Globus pallidus (tissue), 1 donor: Measurements from ENCODE around the gene ZNF783.

Experiments used
- DNase-seq: peaks from one replicate; pipeline ENCODE4 v3.0.0-alpha.2; 2015; ENCODE audit warnings: low spot score

ZNF783 gene

DNA sequence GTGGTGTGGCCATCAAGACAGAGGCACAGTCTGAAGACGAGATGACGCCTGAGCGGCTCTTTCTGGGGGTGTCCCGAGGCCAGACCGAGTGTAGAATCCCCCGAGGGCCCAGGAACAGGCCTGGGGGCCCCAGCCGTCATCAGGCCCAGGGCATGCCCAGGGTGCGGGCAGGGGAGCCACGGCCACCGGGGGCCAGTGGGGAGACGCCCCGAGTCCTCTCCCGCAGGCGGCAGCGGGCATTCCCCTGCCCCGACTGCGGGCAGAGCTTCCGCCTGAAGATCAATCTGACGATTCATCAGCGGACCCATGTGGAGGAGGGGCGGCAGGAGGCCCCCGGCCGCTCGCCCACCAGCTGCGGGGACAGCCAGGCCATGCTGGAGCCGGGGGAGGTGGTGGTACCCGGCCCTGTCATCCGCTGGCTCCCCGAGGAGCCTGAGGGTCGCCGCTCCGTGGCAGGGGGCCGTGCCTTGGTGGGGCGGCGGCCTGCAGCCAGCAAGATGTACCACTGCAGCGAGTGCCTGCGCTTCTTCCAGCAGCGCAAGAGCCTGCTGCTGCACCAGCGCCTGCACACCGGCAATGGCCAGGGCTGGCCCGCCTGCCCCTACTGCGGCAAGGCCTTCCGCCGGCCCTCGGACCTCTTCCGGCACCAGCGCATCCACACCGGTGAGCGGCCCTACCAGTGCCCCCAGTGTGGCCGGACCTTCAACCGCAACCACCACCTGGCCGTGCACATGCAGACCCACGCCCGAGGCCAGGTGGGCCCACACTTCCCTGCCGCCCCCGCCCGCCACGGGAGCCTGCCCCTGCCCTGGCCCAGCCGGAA, 19.7 kb downstream of the ZNF783 start:
- DNase-seq: no peak

DNA sequence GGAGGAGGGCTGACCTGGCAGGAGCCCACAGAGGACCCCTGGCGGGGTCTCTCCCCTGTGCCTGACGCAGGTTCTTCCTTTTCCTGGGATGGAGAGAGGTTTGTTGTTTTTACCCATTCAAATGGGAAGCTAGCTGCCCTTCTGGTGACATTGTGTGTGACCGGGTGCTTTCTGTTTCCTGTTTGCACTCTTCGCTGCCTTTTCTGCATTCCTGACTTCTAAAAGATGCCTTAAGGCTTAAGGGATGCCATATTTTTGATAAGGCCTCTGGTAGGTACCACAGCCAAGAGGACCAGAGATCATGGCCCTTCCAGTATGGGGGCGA, 20.3 kb downstream of the ZNF783 start:
- DNase-seq: no peak

DNA sequence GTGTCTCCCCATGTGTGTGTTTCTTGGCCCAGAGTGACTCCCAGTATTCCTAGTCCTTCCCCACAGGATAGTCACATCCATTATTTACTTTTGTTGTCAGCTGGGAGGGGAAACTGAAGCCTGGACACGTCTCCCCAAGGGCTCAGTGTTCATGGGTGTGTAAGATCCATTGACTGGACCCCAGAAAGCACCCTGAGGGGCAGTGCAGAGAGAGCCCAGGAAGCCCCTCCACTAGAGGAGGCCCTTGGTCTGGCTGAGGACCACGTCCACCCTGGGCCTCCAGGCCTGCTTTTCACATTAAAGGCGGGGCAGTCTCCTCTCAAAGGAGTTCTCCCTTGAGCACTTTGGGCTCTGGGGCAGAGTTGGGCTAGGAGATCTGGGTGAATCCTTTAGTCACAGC, 21.3 kb downstream of the ZNF783 start:
- no peak for DNase-seq

DNA sequence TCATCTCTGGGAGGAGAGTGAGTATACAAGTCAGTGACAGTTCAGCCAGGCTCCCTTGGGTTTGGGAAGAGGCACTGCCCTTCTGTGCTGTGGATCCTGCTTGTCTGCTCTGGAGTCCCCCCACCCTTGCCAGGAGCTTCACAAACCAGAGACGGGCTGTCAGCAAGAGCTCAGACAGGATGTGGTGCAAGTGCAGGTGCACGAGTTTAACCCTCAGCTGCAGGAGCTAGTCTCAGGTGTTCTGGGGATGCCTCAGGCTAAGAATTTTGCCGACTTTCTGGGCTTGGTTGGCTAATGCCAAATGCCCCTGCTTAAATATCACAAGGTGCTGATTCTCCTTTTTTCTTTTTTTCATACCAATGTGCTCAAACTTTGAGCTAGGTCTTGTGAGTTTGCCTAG, 22.3 kb downstream of the ZNF783 start:
- no peak for DNase-seq

DNA sequence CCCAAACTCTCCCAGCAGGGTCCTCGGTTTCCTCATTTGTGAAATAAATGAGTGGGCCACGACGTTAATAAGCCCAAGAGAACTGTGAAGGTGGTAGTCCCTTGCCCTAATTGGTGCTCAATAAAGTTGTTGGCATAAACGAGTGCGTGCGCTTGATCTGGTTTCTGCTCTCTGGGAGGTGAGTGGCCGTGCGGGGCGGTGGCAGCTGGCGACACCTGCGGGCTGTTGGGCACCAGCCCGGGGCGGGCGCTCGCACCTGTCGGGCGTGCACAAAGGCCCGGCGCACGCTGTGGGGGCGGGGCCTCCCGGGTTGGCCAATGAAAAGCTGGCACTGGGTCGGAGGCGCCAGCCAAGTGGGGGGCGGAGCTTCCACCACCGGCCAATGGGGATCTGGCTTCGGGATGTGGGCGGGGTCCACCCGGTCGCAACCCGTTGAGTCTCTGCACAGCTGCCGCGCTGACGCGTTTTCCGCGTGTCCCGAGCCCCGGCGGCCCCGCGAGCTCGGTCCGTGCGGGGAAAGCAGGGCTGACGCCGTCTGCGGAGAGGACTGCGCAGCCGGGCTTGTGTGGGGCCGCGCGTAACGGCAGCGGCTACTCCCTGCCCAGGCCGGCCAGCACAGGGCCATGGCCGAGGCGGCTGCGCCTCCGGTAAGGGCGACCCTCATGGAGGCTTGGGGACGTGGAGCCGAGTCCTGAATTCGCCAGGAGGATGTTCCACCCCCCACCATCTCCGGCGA, 23.0 kb downstream of the ZNF783 start:
- DNase-seq: peak; percentile 86

DNA sequence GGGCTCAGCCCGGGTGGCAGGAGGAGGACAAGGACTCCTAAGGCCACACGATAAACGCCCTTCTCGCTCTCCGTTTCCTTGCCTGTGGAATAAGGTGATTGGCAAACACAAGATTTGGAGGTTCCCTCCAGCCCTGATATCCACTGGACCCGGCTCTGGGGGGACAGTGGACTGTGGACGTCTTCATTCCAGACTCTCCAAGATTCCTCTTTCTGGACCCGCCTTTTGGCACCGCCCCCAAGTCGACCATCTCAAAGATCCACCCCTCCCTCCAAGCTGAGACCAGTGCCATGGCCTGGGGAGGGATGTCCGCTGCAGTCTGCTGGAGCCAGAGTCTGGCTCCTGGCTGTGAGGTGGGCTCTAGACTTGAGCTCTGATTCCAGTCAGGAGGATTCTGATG, 23.6 kb downstream of the ZNF783 start:
- no peak for DNase-seq

DNA sequence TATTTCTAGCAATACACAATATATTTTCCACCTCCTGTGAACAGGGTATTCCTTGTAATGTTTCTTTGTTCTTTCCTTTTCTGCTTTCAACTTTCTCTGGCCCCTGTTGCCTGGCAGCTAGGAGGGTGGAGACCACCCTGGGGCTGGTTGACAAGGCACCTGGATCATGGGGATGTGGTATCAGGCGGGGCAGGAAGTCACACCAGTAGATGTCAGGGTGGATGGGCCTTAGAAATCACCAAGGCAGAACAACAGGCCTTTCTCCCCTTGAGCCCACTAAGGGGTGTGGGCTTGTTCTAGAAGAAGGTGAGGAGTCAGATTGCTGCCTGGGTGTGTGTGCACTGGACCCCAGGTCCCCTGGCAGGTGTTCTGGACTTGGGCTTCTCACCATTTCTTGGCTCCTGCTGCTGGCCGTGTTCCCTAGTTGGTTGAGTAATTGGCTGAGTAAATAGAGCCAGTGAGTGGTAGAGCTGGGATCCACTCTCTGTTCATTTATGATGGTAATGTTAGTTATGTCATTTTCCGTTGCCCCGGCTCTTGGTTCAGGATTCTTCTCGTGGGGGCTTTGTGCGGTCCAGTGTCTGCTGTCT, 24.9 kb downstream of the ZNF783 start:
- DNase-seq: no peak

DNA sequence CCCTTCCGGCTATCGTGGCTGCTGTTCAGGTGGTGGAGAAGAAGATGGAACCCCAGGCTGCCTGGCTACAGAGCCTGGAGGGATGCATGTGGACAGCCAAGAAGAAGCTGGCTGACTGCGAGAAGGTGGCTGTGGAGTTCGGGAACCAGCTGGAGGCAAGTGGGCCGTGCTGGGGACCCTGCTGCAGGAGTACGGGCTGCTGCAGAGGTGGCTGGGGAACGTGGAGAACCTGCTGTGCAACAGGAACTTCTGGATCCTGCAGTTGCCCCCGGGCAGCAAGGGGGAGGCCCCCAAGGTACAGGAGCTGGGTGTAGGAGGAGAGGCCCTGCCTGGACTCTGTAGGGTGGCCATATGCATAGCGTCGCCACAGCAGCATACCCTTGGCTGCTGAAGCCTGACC, 25.6 kb downstream of the ZNF783 start:
- DNase-seq: no peak

DNA sequence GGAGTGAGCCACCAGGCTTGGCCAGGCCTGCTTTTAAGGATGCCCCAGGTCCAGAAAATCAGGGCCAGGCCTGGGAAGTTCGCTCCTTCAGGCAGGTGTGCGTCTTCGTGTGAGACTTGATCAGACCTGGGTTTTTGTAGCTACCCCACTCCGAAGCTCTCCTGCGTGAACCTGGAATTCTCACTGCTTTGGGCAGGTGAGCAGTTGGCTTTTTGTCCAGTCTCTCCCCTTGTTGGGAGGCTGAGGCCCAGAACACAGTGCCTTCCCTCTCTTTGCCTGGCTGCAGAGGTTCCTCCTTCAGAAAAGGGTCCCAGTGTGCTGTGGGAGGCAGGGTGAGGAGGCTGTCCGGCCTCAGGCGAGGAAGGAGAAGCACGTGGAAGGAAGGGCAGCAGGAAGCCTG, 27.3 kb downstream of the ZNF783 start:
- no peak for DNase-seq

DNA sequence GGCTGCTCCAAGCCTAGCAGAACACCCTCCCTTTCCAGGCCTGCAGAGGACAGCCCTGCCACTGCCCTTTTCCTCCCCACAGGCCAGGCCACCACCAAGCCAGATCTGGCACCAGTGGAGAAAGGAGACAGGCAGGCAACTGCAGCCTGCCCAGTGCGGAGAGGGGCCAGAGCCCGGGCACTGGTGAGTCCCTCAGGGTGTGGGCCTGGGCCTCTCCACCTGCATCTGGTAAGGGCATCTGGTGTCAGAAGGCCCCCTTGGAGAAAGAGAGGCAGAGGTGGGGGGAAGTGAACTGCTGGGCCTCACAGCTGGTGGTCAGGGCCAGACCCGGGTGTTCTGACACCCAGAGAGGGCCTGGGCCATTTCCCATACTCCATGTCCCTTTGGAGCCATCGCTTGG, 27.9 kb downstream of the ZNF783 start:
- DNase-seq: no peak

DNA sequence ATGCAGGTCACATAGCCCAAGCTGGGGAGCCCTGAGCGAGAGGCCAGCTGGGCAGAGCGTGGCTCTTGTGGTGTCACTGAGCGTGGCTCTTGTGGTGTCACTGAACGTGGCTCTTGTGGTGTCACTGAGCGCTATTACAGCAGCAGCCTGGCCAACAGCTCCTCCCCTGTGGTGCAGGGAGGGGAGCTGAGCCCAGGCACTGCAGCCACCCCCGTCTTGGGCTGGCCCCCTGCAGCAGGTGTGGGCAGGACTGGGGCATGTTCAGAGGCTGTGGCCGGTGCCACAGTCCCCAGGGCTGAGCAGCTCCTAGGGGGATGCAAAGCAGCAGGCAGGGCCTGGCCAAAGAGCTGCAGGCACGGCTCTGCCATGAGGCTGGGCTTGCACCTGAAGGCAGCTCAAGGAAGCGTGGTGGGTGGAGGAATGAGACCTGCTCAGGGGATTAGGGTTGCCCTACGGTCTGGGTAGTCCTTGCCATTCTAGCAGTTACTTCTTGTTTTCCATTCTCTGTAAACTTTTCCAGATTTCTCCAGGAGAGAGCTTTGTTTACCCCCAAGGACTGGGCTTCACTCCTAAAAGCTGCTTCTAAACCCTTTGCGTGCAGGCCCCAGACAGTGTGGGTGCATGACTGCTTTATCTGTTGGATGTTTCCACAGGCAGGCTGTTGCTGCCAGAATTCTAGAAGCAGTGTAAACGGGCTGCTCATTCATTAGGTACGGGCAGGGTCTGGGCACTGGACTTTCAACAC, 29.2 kb downstream of the ZNF783 start:
- DNase-seq: no peak

DNA sequence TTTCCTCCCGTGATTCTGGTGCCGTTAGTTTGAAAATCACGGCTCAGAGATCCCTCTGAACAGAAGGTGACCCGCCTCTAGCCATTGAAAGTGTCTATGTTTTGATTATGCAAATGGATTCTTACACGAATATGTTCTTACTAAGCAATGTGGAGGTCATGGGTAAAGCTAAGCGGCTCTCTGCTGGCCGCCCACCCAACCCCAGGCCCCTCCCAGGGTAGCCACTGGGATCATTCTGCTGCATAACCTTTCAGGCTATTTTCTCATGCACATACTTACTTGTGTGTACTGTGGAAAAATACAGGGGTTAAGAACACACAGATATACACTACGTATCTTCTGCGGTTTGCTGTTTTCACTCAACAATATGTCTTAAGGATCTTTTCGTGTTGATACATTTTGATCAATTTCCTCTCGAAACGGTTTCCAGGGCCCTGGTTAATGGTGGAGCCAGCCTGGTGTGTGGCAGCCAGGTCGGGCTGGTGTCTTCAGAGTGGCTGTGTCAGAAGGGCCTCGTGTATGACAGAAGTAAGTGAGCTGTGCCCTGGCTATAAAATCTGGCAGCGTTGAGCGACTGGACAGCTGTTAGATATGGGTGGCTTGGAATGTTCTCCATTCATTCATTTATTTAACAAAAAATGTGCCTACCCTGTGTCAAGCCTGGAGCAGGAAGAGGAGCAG, 29.9 kb downstream of the ZNF783 start:
- no peak for DNase-seq

DNA sequence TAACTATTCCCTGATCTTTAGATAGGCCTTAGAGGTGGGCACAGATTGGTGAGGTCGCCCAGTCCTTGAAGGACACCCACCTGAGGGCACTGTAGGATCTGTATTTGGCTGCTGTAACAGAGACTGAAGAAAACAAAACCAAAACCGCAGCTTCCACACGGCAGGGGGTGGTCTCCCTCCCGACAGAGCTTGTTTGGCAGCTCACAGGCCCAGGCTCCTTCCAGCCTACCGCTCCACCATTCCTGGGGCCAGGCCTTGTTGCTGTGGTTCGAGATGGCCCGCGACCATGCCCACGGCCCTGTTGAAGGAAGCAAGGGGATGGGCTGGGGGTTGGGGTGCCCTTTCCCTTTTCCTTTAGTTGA, 30.4 kb downstream of the ZNF783 start:
- no peak for DNase-seq

DNA sequence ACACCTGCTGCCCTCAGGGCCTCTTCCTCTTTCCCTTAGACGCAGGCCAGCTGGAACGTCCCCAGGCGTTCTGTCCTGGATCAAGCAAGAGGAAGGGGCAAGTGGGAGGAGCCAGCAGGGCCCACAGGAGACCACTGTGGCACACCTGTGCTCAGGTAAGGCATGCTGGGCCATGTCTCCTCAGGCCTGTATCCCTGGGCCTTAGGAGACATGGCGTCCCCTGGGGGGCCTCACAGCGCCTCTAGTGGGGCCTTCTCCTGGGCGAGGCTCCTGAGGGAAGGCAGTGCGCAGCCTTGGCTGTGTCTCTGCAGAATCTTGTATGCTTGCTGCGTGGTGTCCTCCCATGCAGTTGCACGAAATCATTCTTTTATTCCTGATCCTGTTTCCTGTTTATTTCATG, 31.3 kb downstream of the ZNF783 start:
- no peak for DNase-seq

DNA sequence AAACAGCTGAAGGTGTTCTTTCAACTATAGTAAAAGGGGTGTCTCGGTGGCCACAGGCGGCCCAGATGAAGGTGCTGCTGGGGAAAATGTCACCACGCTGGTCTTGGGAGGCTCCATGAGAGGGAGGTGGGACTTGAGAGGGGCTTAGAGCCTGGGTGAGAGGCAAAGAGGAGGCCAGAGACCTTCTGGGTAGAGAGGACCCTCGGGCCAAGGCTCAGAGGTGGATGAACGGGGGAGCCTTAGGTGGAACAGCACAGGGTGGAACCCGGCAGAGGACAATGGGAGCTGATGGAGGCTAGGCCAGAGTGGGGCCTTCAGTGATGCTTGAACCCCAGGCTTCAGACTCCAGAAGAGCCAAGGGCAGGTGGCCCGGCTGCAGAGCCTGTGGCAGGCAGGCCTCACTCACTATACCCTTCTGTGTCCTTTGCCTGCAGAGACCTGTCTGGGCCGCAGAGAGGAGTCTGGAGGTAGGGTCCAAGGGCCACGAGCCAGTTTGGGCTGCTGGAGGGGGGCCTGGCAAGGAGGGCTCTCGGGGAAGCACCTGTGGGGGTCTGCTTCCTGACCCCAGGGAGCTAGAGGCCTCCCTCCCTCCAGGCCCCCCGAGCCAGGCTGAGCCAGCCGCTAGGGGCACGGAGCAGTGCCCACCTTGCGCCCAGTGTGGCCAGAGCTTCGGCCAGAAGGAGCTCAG, 32.1 kb downstream of the ZNF783 start:
- DNase-seq: no peak

DNA sequence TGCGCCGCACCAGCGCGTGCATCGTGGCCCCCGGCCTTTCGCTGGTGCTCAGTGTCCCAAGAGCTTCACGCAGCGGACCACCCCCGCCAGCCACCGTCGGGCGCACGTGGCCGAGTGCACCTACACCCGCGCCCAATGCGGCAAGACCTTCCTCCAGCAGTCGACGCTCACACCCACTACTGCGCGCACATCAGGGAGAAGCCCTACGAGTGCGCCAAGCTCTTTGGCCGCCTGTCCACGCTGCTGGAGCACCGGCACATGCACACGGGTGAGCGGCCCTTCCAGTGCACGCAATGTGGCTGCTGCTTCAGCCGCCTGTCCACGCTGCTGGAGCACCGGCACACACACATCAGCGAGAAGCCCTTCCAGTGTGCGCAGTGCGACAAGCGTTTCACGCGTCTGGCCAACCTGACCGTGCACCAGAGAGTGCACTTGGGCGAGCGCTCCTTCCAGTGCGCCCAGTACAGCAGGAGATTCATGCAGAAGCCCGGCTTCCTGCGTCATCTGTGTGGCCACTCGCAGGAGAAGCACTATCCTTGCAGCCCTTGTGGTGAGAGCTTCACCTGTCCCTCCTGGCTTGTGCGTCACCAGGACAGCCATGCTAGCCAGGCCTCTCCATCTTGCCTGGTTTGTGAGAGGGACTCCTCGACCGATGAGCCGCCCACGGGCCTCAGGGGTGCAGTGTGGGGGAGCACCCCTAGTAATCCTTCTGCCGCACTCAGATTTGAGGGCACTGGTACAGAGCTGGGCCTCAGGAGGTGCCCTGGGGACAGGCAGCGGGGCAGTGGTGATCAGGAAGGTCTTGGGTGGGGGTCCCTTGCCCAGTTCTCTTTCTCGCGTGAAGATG, 32.9 kb downstream of the ZNF783 start:
- DNase-seq: no peak

DNA sequence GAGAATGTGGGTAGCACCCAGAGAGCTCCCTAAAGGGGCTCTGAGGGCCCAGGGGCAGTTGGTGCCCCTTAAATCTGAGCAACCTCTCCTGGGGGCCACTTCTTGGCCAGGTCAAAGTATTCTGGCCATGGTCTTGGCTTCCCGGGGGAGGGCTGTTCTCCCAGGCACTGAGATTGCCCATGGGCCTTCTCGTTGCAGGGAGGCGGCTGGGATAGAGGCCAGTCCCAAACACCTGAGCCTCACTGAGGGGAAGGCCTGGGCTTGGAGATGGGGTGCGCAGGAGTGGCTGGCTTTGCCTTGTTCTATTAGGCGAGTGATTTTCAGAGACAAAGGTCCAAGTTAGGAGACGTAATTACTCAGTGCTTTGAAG, 33.5 kb downstream of the ZNF783 start:
- DNase-seq: no peak

DNA sequence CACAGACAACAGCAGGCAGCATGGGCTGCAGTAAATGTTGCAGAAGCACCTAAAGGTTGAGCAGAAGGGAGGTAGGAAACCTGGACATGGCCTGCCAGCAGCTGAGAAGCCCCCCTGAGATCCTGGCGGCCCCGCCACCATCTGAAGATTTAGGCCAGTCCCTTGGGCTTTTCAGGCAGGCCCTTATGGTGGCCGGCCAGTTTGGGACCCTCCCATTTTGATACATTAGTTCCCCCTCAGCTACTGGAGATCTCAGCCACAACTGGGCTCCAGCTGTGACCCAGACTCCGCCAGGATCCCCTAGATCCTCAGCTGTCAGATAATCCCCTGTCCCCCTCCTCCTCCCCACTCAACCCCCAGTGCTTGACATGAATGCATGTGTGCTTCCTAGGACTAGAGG, 34.4 kb downstream of the ZNF783 start:
- no peak for DNase-seq

DNA sequence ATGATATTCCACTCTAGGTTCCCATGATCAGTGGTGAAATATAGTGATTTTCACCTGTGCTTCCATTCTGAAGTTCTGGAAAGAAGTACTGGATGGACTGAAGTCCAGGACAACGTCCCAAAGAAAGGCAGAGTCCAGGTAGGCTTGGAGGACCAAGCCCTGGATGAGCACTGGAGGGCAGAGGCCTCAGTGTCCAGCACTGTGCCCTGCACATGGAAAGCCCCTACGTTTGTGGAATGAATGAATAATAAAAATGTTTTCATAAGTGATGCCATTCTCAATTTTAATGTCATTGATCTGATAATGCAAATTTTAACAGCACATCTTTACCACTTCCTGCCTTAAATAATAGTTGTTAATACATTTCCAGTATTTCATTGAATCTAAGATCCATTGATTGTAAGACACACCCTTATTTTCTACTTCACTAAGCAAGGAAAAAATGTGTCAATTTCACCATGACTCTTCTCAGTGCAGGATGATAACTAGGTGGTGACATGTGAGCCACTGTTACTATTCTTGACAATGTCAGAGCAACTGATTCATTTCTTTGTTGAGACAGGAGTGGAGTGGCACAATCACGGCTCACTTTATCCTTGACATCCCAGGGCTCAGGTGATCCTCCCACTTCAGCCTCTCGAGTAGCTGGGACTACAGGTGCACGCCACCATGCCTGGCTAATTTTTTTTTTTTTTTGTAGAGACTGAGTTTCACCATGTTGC, 35.2 kb downstream of the ZNF783 start:
- DNase-seq: no peak
